Tibial nerve (tissue), 4 donors: ENCODE data around the gene TTC9B. TPM values are rescaled to one million over a fixed set of nuclear protein-coding genes. Genes with fewer than 3 reads are reported as not detected.
A peak's percentile ranks its signal among the peaks of the same experiment; 100 is the strongest.

Source experiments
- DNase-seq, 2 donors: peaks; one replicate each; pipeline ENCODE4 v3.0.0-alpha.2; 2019; ENCODE audit warnings: low spot score in 2 of 2
- H3K27ac ChIP-seq, 4 donors: fragments of 200-600 bp; sonication (generic) in 3 of 4; one replicate each; pipeline ENCODE4 v1.5.1; 2017 to 2019; ENCODE audit warnings: mild to moderate bottlenecking in 1 of 4
- H3K27me3 ChIP-seq, 2 donors: fragments of 200-600 bp; sonication (generic) in 1 of 2; one replicate each; pipeline versions ENCODE4 v1.5.1 to v1.6.0; 2017 to 2019
- H3K36me3 ChIP-seq, 3 donors: fragments of 200-600 bp; sonication (generic); one replicate each; pipeline ENCODE4 v1.5.1; 2018 to 2019
- H3K4me1 ChIP-seq, 4 donors: fragments of 200-600 bp; sonication (generic) in 3 of 4; one replicate each; pipeline ENCODE4 v1.5.1; 2017 to 2019
- H3K4me3 ChIP-seq, 4 donors: fragments of 200-600 bp; sonication (generic) in 3 of 4; one replicate each; pipeline ENCODE4 v1.5.1; 2017 to 2019; ENCODE audit warnings: mild to moderate bottlenecking in 1 of 4, moderate library complexity in 1 of 4
- H3K9me3 ChIP-seq, 4 donors: fragments of 200-600 bp; sonication (generic) in 3 of 4; one replicate each; pipeline ENCODE4 v1.5.1; 2017 to 2019
- EP300 ChIP-seq, 2 donors: sonication (generic); formaldehyde crosslinking; IDR thresholded peaks; one replicate each; pipeline ENCODE4 v1.6.1; 2017; ENCODE audit warnings: antibody characterized with exemption in 2 of 2, mild to moderate bottlenecking in 1 of 2
- POLR2A ChIP-seq, 2 donors: fragments of 450-650 bp; IDR thresholded peaks; one replicate each; pipeline ENCODE4 v1.6.1; 2017; ENCODE audit warnings: antibody characterized with exemption in 2 of 2, mild to moderate bottlenecking in 2 of 2, moderate library complexity in 2 of 2
- WGBS, 2 donors: methylation state at CpG; one replicate each; pipeline ENCODE4 v1.1.5; 2018; 5-methylcytosine and 5-hydroxymethylcytosine counted together
- total RNA-seq, 4 donors: library from RNA; depleted of rRNA; stranded (reverse); fragments of >200 nt; gene quantifications; one replicate each; pipeline ENCODE4 v1.1.0, GENCODE V29; 2016
- TF ChIP-seq, protein P1 (sequence below), 5 experiments: fragments of 200-600 bp in 3 of 5; fragments of 450-650 bp in 2 of 5; sonication (generic) in 3 of 5; IDR thresholded peaks; one replicate each; pipeline ENCODE4 v1.5.1; 2016 to 2019; ENCODE audit warnings: antibody characterized with exemption in 5 of 5, mild to moderate bottlenecking in 3 of 5, moderate library complexity in 2 of 5

The TTC9B gene
- total RNA-seq, 4 donors from 2014 or later = 0.84 TPM; not detected in 3

DNA sequence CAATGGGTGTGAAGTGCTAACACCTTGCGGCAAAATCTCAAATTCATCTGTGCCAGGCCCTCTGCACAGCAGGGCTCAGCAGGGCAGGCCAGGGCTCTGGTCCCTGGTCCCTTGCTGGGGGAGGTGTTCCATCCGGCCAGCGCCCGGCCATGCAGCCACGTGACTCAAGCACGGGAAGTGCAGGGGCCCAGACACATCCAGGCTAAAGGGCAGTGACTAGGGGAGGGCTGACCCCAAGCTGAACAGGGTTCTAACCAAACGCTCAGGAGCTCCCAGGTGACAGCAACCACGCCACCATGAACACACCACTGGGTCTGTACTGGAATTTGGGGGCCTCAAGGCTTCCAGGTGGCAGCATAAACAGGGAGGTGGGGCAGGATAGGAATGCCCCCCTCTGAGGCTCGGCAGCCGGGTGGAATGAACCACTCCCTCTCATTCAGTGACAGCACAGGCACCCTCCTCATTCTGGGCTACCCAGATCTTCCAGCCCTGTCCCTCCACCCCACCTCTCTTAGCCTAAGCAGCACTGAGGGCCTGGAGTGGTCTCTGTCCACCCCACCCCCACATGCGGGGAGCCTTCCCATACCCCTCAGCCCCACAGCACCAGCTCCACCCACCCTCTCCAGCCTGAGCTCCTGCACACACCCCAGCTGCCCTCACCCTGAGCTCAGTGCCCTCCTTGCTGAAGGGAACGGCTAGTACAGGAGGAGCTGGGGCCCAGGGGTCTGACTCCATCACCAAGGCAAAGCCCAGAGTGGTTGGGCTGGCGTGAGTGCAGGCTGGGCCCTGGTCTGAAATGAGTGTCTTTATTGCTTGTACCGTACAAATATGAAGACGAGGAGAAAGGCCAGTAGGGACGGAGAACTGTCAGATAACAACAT, 13.6 kb upstream of the TTC9B start:
- WGBS, 2 donors = 36 to 43% methylated on average over 16 of the region's 16 CpGs
- no peak for DNase-seq

GRCh38 chr19:40231057-40231456, 12.9 kb upstream of the TTC9B start:
- no peak for TF ChIP-seq POLR2A (IDR thresholded peaks at IDR 0.05)
- no peak for TF ChIP-seq EP300 (IDR thresholded peaks at IDR 0.05)
- TF ChIP-seq, protein P1, sequence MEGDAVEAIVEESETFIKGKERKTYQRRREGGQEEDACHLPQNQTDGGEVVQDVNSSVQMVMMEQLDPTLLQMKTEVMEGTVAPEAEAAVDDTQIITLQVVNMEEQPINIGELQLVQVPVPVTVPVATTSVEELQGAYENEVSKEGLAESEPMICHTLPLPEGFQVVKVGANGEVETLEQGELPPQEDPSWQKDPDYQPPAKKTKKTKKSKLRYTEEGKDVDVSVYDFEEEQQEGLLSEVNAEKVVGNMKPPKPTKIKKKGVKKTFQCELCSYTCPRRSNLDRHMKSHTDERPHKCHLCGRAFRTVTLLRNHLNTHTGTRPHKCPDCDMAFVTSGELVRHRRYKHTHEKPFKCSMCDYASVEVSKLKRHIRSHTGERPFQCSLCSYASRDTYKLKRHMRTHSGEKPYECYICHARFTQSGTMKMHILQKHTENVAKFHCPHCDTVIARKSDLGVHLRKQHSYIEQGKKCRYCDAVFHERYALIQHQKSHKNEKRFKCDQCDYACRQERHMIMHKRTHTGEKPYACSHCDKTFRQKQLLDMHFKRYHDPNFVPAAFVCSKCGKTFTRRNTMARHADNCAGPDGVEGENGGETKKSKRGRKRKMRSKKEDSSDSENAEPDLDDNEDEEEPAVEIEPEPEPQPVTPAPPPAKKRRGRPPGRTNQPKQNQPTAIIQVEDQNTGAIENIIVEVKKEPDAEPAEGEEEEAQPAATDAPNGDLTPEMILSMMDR (IDR thresholded peaks at IDR 0.05) = no peak
- no peak for DNase-seq
- H3K27ac ChIP-seq = no peak overlapping the region
- H3K4me3 ChIP-seq = no peak overlapping the region
- peaks cover 0 to 14% of the 10 kb centered on the region in 2 donors for H3K27me3 ChIP-seq
- no peaks in the 10 kb centered on the region for H3K9me3 ChIP-seq
- H3K36me3 ChIP-seq = peaks cover 7 to 39% (median 13%) of the 10 kb centered on the region in 3 donors
- peaks cover 0 to 44% (median 16%) of the 10 kb centered on the region in 4 donors for H3K4me1 ChIP-seq
- 73 to 81% methylated on average over 6 of the region's 6 CpGs for WGBS, 2 donors

More for the DNA sequence above, 13.6 kb upstream of the TTC9B start:
- Histone ChIP-seq H3K4me3 (no peak overlapping the region), H3K27ac (peak overlapping the region in 2 of 4 donors; percentile 52 to 58), H3K27me3 (peaks cover 0 to 7% of the 10 kb centered on the region in 2 donors), H3K9me3 (no peaks in the 10 kb centered on the region), H3K4me1 (peaks cover 0 to 37% (median 13%) of the 10 kb centered on the region in 4 donors), H3K36me3 (peaks cover 7 to 46% (median 20%) of the 10 kb centered on the region in 3 donors)
- TF ChIP-seq POLR2A (IDR thresholded peaks at IDR 0.05) = no peak
- TF ChIP-seq EP300 (IDR thresholded peaks at IDR 0.05) = peak in 1 of 2 donors; percentile 28

GRCh38 chr19:40229926-40230417, 11.8 kb upstream of the TTC9B start:
- no peak for DNase-seq
- Histone ChIP-seq H3K27ac (no peak overlapping the region), H3K4me3 (no peak overlapping the region), H3K4me1 (peaks cover 0 to 50% (median 16%) of the 10 kb centered on the region in 4 donors), H3K27me3 (peaks cover 0 to 24% of the 10 kb centered on the region in 2 donors), H3K36me3 (peaks cover 3 to 28% (median 5%) of the 10 kb centered on the region in 3 donors), H3K9me3 (no peaks in the 10 kb centered on the region)
- TF ChIP-seq EP300 (IDR thresholded peaks at IDR 0.05) (no peak), POLR2A (IDR thresholded peaks at IDR 0.05) (no peak)
- TF ChIP-seq, protein P1 (IDR thresholded peaks at IDR 0.05) = no peak
- 60 to 65% methylated on average over 4 of the region's 4 CpGs for WGBS, 2 donors

DNA sequence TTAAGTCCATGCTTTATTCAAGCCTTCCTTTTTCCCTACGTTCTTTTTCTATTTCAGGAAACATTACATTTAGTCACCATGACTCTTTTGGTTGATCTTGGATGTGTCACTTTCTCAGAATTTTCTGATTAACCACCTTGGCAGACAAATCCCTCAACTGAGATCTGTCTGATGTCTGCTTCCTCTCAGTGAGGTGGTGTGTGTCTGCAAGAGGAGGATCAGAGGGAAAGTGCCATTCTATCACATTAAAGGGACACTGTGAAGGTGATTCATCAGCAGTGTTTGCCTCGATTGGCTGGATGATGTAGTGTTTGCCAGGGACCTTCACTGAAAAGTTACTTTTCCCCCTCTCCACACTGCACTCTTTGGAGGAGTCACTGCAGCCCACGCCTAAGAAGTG, 11.3 kb upstream of the TTC9B start:
- no peak for DNase-seq
- Histone ChIP-seq H3K27me3 (peaks cover 0 to 29% of the 10 kb centered on the region in 2 donors), H3K4me1 (peaks cover 0 to 50% (median 16%) of the 10 kb centered on the region in 4 donors), H3K36me3 (peaks cover 0 to 23% (median under 1%) of the 10 kb centered on the region in 3 donors), H3K9me3 (no peaks in the 10 kb centered on the region), H3K4me3 (no peak overlapping the region), H3K27ac (no peak overlapping the region)
- TF ChIP-seq POLR2A (IDR thresholded peaks at IDR 0.05) (no peak), EP300 (IDR thresholded peaks at IDR 0.05) (no peak)
- TF ChIP-seq, protein P1 (IDR thresholded peaks at IDR 0.05) = no peak
- WGBS, 2 donors = 40 to 42% methylated on average over 3 of the region's 3 CpGs

DNA sequence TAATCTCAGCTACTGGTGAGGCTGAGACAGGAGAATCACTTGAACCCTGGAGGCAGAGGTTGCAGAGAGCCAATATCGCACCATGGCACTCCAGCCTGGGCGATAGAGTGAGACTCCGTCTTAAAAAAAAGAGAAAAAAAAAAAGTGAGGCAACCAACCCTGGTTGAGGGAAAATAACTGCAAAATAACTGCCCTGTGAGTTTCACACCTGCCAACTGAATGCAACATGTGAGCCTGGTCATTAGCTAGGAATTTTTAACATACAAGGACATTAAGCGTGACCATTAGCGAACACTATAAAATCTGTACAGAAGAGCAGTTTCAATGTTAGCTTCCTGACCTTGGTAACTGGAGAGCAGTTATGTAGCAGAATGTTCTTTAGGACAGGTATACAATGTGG, 10.7 kb upstream of the TTC9B start:
- 86 to 87% methylated on average over 5 of the region's 5 CpGs for WGBS, 2 donors
- DNase-seq = no peak
- no peak overlapping the region for H3K4me3 ChIP-seq

More for the DNA sequence above, 10.7 kb upstream of the TTC9B start:
- Histone ChIP-seq H3K4me1 (peaks cover 0 to 50% (median 16%) of the 10 kb centered on the region in 4 donors), H3K27ac (no peak overlapping the region), H3K36me3 (peaks cover 0 to 17% (median 0%) of the 10 kb centered on the region in 3 donors), H3K27me3 (peaks cover 0 to 35% of the 10 kb centered on the region in 2 donors), H3K9me3 (no peaks in the 10 kb centered on the region)
- TF ChIP-seq POLR2A (IDR thresholded peaks at IDR 0.05) (no peak), EP300 (IDR thresholded peaks at IDR 0.05) (no peak)
- TF ChIP-seq, protein P1 (IDR thresholded peaks at IDR 0.05) = no peak
